ENCODE measurements around the gene TLE4.

Gene TLE4

GRCh38 chr9:79609468-79610018 lies 37.8 kb downstream of the TLE4 start:
- H3K18ac ChIP-seq (ENCODE audit: low read length), result no peak overlapping the region
- peaks cover 22 to 33% of the 10 kb centered on the region in 2 donors for H3K4me1 ChIP-seq (ENCODE audit: control insufficient read depth in 2 of 2, insufficient read depth in 1 of 2, low read depth in 1 of 2, low read length in 2 of 2)
- no peak overlapping the region for H3K14ac ChIP-seq (ENCODE audit: low read length)
- DNase-seq (ENCODE audit: low spot score), result no peak
- H2AK5ac ChIP-seq (ENCODE audit: low read depth, low read length), result no peak overlapping the region
- H3K79me1 ChIP-seq (ENCODE audit: low read depth, low read length), result peaks cover 2% of the 10 kb centered on the region
- no peak overlapping the region for H3K4me3 ChIP-seq (ENCODE audit: low read length in 2 of 2)
- H3K23ac ChIP-seq (ENCODE audit: low read depth, low read length, poor library complexity), result no peak overlapping the region
- no peak overlapping the region for H4K91ac ChIP-seq (ENCODE audit: low read depth, low read length, poor library complexity)
- peak overlapping the region; percentile 44 for H3K4me2 ChIP-seq (ENCODE audit: insufficient read depth, low read length, poor library complexity, severe bottlenecking)
- no peak overlapping the region for H4K8ac ChIP-seq (ENCODE audit: low read depth, low read length)
- no peaks in the 10 kb centered on the region for H3K27me3 ChIP-seq (ENCODE audit: control insufficient read depth in 3 of 3, insufficient read depth in 3 of 3, low read depth in 1 of 3, low read length in 3 of 3)
- peaks cover 5 to 46% of the 10 kb centered on the region in 2 donors for H3K36me3 ChIP-seq (replicated peaks in 1 of 2; ENCODE audit: control insufficient read depth in 2 of 2, insufficient read depth in 2 of 2, low read length in 2 of 2)
- peak overlapping the region; percentile 86 for H3K27ac ChIP-seq (replicated peaks; ENCODE audit: low read length)
- no peak overlapping the region for H2BK15ac ChIP-seq (ENCODE audit: low read length)
- H2BK12ac ChIP-seq (ENCODE audit: low read length), result no peak overlapping the region
- H2BK120ac ChIP-seq (ENCODE audit: low read depth, low read length), result no peak overlapping the region
- peaks cover 3 to 13% of the 10 kb centered on the region in 2 donors for H3K9me3 ChIP-seq (replicated peaks in 1 of 2; ENCODE audit: control insufficient read depth in 2 of 2, insufficient read depth in 1 of 2, low read depth in 1 of 2, low read length in 2 of 2)
- WGBS, 2 donors (ENCODE audit: extremely low coverage in 2 of 2, insufficient read length in 2 of 2, insufficient replicate concordance in 1 of 2), result no CpG with 5 or more reads among the region's 1 CpG
- H3K9ac ChIP-seq (ENCODE audit: low read depth, low read length, poor library complexity), result no peak overlapping the region
- no peak overlapping the region for H3K4ac ChIP-seq (ENCODE audit: low read length)
- H2AFZ ChIP-seq (ENCODE audit: low read length), result no peak overlapping the region
- no peak overlapping the region for H2BK5ac ChIP-seq (ENCODE audit: low read length)

- no peak overlapping the region for H2AFZ ChIP-seq (ENCODE audit: low read length)
- no peak overlapping the region for H2AK5ac ChIP-seq (ENCODE audit: low read depth, low read length)
- peaks cover 5 to 46% of the 10 kb centered on the region in 2 donors for H3K36me3 ChIP-seq (replicated peaks in 1 of 2; ENCODE audit: control insufficient read depth in 2 of 2, insufficient read depth in 2 of 2, low read length in 2 of 2)
- WGBS, 2 donors (ENCODE audit: extremely low coverage in 2 of 2, insufficient read length in 2 of 2, insufficient replicate concordance in 1 of 2), result no CpG with 5 or more reads among the region's 5 CpGs
- no peak overlapping the region for H2BK120ac ChIP-seq (ENCODE audit: low read depth, low read length)
- H3K4ac ChIP-seq (ENCODE audit: low read length), result no peak overlapping the region
- H2BK12ac ChIP-seq (ENCODE audit: low read length), result no peak overlapping the region
- H3K27me3 ChIP-seq (ENCODE audit: control insufficient read depth in 3 of 3, insufficient read depth in 3 of 3, low read depth in 1 of 3, low read length in 3 of 3), result no peaks in the 10 kb centered on the region
- H3K27ac ChIP-seq (replicated peaks; ENCODE audit: low read length), result peak overlapping the region; percentile 86
- H3K14ac ChIP-seq (ENCODE audit: low read length), result no peak overlapping the region
- H4K8ac ChIP-seq (ENCODE audit: low read depth, low read length), result no peak overlapping the region
- peaks cover 2% of the 10 kb centered on the region for H3K79me1 ChIP-seq (ENCODE audit: low read depth, low read length)
- H4K91ac ChIP-seq (ENCODE audit: low read depth, low read length, poor library complexity), result no peak overlapping the region
- no peak overlapping the region for H3K4me3 ChIP-seq (ENCODE audit: low read length in 2 of 2)
- H3K4me2 ChIP-seq (ENCODE audit: insufficient read depth, low read length, poor library complexity, severe bottlenecking), result peak overlapping the region; percentile 44
- peaks cover 3 to 12% of the 10 kb centered on the region in 2 donors for H3K9me3 ChIP-seq (replicated peaks in 1 of 2; ENCODE audit: control insufficient read depth in 2 of 2, insufficient read depth in 1 of 2, low read depth in 1 of 2, low read length in 2 of 2)
- H3K4me1 ChIP-seq (ENCODE audit: control insufficient read depth in 2 of 2, insufficient read depth in 1 of 2, low read depth in 1 of 2, low read length in 2 of 2), result peaks cover 25 to 33% of the 10 kb centered on the region in 2 donors
- no peak overlapping the region for H2BK15ac ChIP-seq (ENCODE audit: low read length)
- H3K18ac ChIP-seq (ENCODE audit: low read length), result no peak overlapping the region
- no peak overlapping the region for H3K9ac ChIP-seq (ENCODE audit: low read depth, low read length, poor library complexity)
- peak; percentile 52 for DNase-seq (ENCODE audit: low spot score)
- no peak overlapping the region for H3K23ac ChIP-seq (ENCODE audit: low read depth, low read length, poor library complexity)
- no peak overlapping the region for H2BK5ac ChIP-seq (ENCODE audit: low read length)
Measured at GRCh38 chr9:79610019-79610631, 38.4 kb downstream of the TLE4 start.

GRCh38 chr9:79610791-79611614 lies 39.2 kb downstream of the TLE4 start:
- Histone ChIP-seq H2AFZ (ENCODE audit: low read length) (no peak overlapping the region), H3K79me1 (ENCODE audit: low read depth, low read length) (peaks cover 2% of the 10 kb centered on the region), H3K23ac (ENCODE audit: low read depth, low read length, poor library complexity) (no peak overlapping the region), H3K4ac (ENCODE audit: low read length) (no peak overlapping the region), H2BK15ac (ENCODE audit: low read length) (no peak overlapping the region), H3K36me3 (replicated peaks in 1 of 2; ENCODE audit: control insufficient read depth in 2 of 2, insufficient read depth in 2 of 2, low read length in 2 of 2) (peaks cover 2 to 46% of the 10 kb centered on the region in 2 donors), H2AK5ac (ENCODE audit: low read depth, low read length) (no peak overlapping the region), H3K18ac (ENCODE audit: low read length) (no peak overlapping the region), H3K27ac (replicated peaks; ENCODE audit: low read length) (peak overlapping the region; percentile 86), H3K14ac (ENCODE audit: low read length) (no peak overlapping the region), H2BK5ac (ENCODE audit: low read length) (no peak overlapping the region), H4K8ac (ENCODE audit: low read depth, low read length) (no peak overlapping the region), H2BK120ac (ENCODE audit: low read depth, low read length) (no peak overlapping the region), H3K4me1 (ENCODE audit: control insufficient read depth in 2 of 2, insufficient read depth in 1 of 2, low read depth in 1 of 2, low read length in 2 of 2) (peaks cover 25 to 33% of the 10 kb centered on the region in 2 donors), H3K4me3 (ENCODE audit: low read length in 2 of 2) (no peak overlapping the region), H3K9ac (ENCODE audit: low read depth, low read length, poor library complexity) (no peak overlapping the region), H3K4me2 (ENCODE audit: insufficient read depth, low read length, poor library complexity, severe bottlenecking) (peak overlapping the region; percentile 34), H4K91ac (ENCODE audit: low read depth, low read length, poor library complexity) (no peak overlapping the region), H3K27me3 (ENCODE audit: control insufficient read depth in 3 of 3, insufficient read depth in 3 of 3, low read depth in 1 of 3, low read length in 3 of 3) (no peaks in the 10 kb centered on the region), H2BK12ac (ENCODE audit: low read length) (no peak overlapping the region), H3K9me3 (replicated peaks in 1 of 2; ENCODE audit: control insufficient read depth in 2 of 2, insufficient read depth in 1 of 2, low read depth in 1 of 2, low read length in 2 of 2) (peaks cover 0 to 5% of the 10 kb centered on the region in 2 donors)
- peak; percentile 69 for DNase-seq (ENCODE audit: low spot score)
- WGBS, 2 donors (ENCODE audit: extremely low coverage in 2 of 2, insufficient read length in 2 of 2, insufficient replicate concordance in 1 of 2), result no CpG with 5 or more reads among the region's 4 CpGs

GRCh38 chr9:79613145-79613544 lies 41.4 kb downstream of the TLE4 start:
- H3K4me2 ChIP-seq (ENCODE audit: insufficient read depth, low read length, poor library complexity, severe bottlenecking), result no peak overlapping the region
- H3K14ac ChIP-seq (ENCODE audit: low read length), result no peak overlapping the region
- H3K27ac ChIP-seq (replicated peaks; ENCODE audit: low read length), result no peak overlapping the region
- no peak overlapping the region for H2AK5ac ChIP-seq (ENCODE audit: low read depth, low read length)
- H4K91ac ChIP-seq (ENCODE audit: low read depth, low read length, poor library complexity), result no peak overlapping the region
- H3K4me1 ChIP-seq (ENCODE audit: control insufficient read depth in 2 of 2, insufficient read depth in 1 of 2, low read depth in 1 of 2, low read length in 2 of 2), result peaks cover 28 to 33% of the 10 kb centered on the region in 2 donors
- no peak overlapping the region for H3K4ac ChIP-seq (ENCODE audit: low read length)
- no peak overlapping the region for H2BK5ac ChIP-seq (ENCODE audit: low read length)
- H3K9ac ChIP-seq (ENCODE audit: low read depth, low read length, poor library complexity), result no peak overlapping the region
- H3K36me3 ChIP-seq (replicated peaks in 1 of 2; ENCODE audit: control insufficient read depth in 2 of 2, insufficient read depth in 2 of 2, low read length in 2 of 2), result peaks cover 2 to 63% of the 10 kb centered on the region in 2 donors
- H2AFZ ChIP-seq (ENCODE audit: low read length), result no peak overlapping the region
- no CpG with 5 or more reads among the region's 3 CpGs for WGBS, 2 donors (ENCODE audit: extremely low coverage in 2 of 2, insufficient read length in 2 of 2, insufficient replicate concordance in 1 of 2)
- no peaks in the 10 kb centered on the region for H3K9me3 ChIP-seq (replicated peaks in 1 of 2; ENCODE audit: control insufficient read depth in 2 of 2, insufficient read depth in 1 of 2, low read depth in 1 of 2, low read length in 2 of 2)
- no peaks in the 10 kb centered on the region for H3K27me3 ChIP-seq (ENCODE audit: control insufficient read depth in 3 of 3, insufficient read depth in 3 of 3, low read depth in 1 of 3, low read length in 3 of 3)
- no peak overlapping the region for H3K18ac ChIP-seq (ENCODE audit: low read length)
- H3K4me3 ChIP-seq (ENCODE audit: low read length in 2 of 2), result no peak overlapping the region
- H2BK120ac ChIP-seq (ENCODE audit: low read depth, low read length), result no peak overlapping the region
- H2BK15ac ChIP-seq (ENCODE audit: low read length), result no peak overlapping the region
- no peak for DNase-seq (ENCODE audit: low spot score)
- no peak overlapping the region for H2BK12ac ChIP-seq (ENCODE audit: low read length)
- H4K8ac ChIP-seq (ENCODE audit: low read depth, low read length), result no peak overlapping the region
- H3K23ac ChIP-seq (ENCODE audit: low read depth, low read length, poor library complexity), result no peak overlapping the region
- peaks cover 2% of the 10 kb centered on the region for H3K79me1 ChIP-seq (ENCODE audit: low read depth, low read length)
